ENCODE measurements around the gene PAFAH2.
A peak's percentile ranks its signal among the peaks of the same experiment; 100 is the strongest.

PAFAH2 gene

DNA sequence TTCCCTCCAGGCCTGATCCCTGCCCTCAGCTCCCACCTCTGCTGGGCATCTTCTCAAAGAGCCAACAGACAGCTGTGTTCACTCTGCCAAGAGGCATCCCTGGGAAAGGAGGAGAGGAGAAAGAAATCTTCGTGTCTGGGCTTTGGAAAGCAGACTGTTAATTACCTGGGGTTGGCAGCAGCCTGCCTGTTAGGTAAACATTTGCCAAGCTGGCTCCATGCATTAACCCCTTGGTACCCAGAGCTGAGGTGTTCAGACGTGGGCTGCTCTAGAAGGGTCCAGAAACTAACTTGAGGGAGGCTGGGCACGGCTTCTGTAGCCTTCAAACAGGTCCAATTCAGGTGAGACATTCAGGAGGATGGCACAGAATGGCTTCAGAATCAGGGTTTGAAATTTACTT, 15.0 kb upstream of the PAFAH2 start:
- H3K4me3 ChIP-seq (ENCODE audit: insufficient read depth, low read depth, low read length) = no peak overlapping the region

DNA sequence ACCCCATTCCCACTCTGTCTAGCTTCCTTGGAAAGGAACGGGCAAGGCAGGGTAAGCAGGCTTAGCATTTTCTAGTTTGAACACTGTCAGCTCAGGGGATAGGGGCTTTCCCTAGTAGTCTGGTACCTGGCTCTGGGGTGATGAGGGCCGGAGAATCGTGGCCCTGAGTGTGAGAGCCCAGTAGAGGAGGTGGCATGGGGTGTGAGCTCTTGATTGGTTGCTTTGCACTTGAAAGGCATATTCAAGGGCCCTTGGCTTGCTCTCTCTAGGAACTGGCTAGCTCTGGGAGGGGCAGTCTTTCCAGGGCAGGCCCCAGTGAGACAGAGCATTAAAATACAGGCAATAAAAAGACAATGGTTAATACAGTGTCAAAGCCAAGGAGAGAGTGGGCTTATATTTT, 13.0 kb upstream of the PAFAH2 start:
- Histone ChIP-seq H3K4me3 (ENCODE audit: insufficient read depth, low read depth, low read length) (no peak overlapping the region), H3K36me3 (ENCODE audit: control insufficient read depth, insufficient read depth, low read length) (no peaks in the 10 kb centered on the region), H3K27ac (ENCODE audit: insufficient read depth, low read depth, low read length, poor library complexity, severe bottlenecking) (no peak overlapping the region), H3K27me3 (ENCODE audit: control insufficient read depth, insufficient read depth, low read length, poor library complexity, severe bottlenecking) (no peaks in the 10 kb centered on the region), H3K9me3 (ENCODE audit: control insufficient read depth, low read length) (no peaks in the 10 kb centered on the region), H3K4me1 (ENCODE audit: control insufficient read depth, insufficient read depth, low read length) (no peaks in the 10 kb centered on the region)
- 53 to 54% methylated on average over 3 of the region's 3 CpGs for WGBS, 2 experiments

More for the DNA sequence above, 15.0 kb upstream of the PAFAH2 start:
- Histone ChIP-seq H3K9me3 (ENCODE audit: control insufficient read depth, low read length) (no peaks in the 10 kb centered on the region), H3K27me3 (ENCODE audit: control insufficient read depth, insufficient read depth, low read length, poor library complexity, severe bottlenecking) (no peaks in the 10 kb centered on the region), H3K4me1 (ENCODE audit: control insufficient read depth, insufficient read depth, low read length) (peaks cover 13% of the 10 kb centered on the region), H3K36me3 (ENCODE audit: control insufficient read depth, insufficient read depth, low read length) (no peaks in the 10 kb centered on the region), H3K27ac (ENCODE audit: insufficient read depth, low read depth, low read length, poor library complexity, severe bottlenecking) (no peak overlapping the region)
- WGBS, 2 experiments = 62 to 64% methylated on average over 3 of the region's 3 CpGs

DNA sequence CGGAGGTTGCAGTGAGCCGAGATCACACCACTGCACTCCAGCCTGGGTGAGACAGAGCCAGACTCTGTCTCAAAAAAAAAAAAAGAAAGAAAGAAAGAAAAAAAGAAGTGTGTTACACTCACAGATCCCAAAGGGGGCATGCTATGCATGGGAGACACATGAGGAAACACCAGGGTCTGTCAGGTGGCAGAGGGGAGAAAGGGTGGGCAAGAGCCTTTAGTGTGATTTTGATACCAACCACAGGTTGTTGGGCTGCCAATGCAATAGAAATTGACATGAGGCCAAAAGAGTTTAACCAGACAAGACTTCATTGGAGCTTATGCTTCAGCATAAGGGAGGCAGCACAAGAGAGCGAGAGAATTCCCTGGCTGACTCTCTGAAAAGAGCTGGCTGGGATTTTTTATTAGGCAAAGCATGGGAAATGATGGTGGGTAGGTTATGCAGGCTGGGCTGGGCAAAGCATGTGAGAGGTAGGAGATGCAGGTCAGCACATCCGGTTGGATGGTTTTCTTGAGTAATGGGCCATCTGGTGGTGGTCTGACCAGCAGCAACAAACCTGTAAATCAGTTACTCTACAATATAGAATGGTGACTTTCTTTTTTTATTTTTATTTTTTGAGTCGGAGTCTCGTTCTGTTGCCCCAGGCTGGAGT, 12.1 kb upstream of the PAFAH2 start:
- Histone ChIP-seq H3K36me3 (ENCODE audit: control insufficient read depth, insufficient read depth, low read length) (no peaks in the 10 kb centered on the region), H3K27me3 (ENCODE audit: control insufficient read depth, insufficient read depth, low read length, poor library complexity, severe bottlenecking) (no peaks in the 10 kb centered on the region), H3K4me3 (ENCODE audit: insufficient read depth, low read depth, low read length) (no peak overlapping the region), H3K9me3 (ENCODE audit: control insufficient read depth, low read length) (no peaks in the 10 kb centered on the region), H3K27ac (ENCODE audit: insufficient read depth, low read depth, low read length, poor library complexity, severe bottlenecking) (no peak overlapping the region), H3K4me1 (ENCODE audit: control insufficient read depth, insufficient read depth, low read length) (no peaks in the 10 kb centered on the region)
- WGBS, 2 experiments = 72 to 77% methylated on average over 6 of the region's 6 CpGs

DNA sequence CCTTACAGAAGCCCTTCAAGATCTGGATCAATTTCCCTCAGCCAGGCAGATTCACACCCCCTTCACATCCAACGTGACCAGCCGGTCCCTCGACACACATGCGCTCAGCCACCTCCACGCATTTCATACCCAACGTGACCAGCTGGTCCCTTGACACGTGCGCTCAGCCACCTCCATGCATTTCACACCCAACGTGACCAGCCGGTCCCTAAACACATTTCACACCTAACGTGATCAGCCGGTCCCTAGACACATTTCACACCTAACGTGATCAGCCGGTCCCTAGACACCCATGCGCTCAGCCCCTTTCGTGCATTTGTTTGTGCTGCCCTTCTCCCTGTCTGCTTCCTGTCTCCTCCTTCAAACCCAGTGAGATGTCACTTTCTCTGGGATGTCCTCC, 8.8 kb upstream of the PAFAH2 start:
- Histone ChIP-seq H3K4me1 (ENCODE audit: control insufficient read depth, insufficient read depth, low read length) (no peaks in the 10 kb centered on the region), H3K4me3 (ENCODE audit: insufficient read depth, low read depth, low read length) (no peak overlapping the region), H3K9me3 (ENCODE audit: control insufficient read depth, low read length) (no peaks in the 10 kb centered on the region), H3K27me3 (ENCODE audit: control insufficient read depth, insufficient read depth, low read length, poor library complexity, severe bottlenecking) (no peaks in the 10 kb centered on the region), H3K27ac (ENCODE audit: insufficient read depth, low read depth, low read length, poor library complexity, severe bottlenecking) (no peak overlapping the region), H3K36me3 (ENCODE audit: control insufficient read depth, insufficient read depth, low read length) (no peaks in the 10 kb centered on the region)
- 93 to 94% methylated on average over 16 of the region's 16 CpGs for WGBS, 2 experiments

DNA sequence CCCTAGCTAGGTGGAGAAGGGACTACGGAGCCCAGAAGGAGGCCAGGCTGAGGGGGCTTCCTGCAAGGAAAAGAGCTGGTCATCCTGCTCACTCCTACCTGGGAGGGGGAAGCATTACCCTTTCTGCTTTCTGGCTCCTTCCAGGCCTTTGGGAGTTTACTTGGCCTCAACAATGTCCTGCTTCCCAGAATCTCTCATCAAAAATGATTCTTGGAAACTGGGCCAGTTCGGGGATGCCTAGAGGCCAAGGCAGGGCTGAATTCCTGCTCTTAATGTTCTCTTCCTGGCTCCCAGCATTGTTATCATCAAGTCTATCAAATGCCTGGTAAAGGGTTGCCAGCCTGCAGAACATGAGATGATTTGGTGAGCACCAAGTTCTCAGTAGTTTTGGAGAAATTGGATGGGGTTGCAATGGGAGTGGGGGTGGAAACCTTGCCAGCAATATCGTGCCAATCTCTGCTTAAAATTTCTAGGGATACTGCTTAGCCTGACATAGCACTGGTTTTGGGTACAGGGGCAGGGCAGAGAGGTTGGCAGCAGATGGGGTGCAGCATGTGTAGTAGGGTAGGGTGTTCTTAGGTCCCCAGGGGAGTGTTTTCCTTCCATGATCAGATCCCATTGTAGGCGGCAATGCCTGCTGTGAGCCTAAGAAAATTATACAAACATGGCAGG, 7.7 kb upstream of the PAFAH2 start:
- H3K27me3 ChIP-seq (ENCODE audit: control insufficient read depth, insufficient read depth, low read length, poor library complexity, severe bottlenecking) = no peaks in the 10 kb centered on the region
- H3K27ac ChIP-seq (ENCODE audit: insufficient read depth, low read depth, low read length, poor library complexity, severe bottlenecking) = no peak overlapping the region
- H3K36me3 ChIP-seq (ENCODE audit: control insufficient read depth, insufficient read depth, low read length) = no peaks in the 10 kb centered on the region
- H3K4me3 ChIP-seq (ENCODE audit: insufficient read depth, low read depth, low read length) = no peak overlapping the region
- 90 to 91% methylated on average over 4 of the region's 4 CpGs for WGBS, 2 experiments
- no peaks in the 10 kb centered on the region for H3K4me1 ChIP-seq (ENCODE audit: control insufficient read depth, insufficient read depth, low read length)
- no peaks in the 10 kb centered on the region for H3K9me3 ChIP-seq (ENCODE audit: control insufficient read depth, low read length)

DNA sequence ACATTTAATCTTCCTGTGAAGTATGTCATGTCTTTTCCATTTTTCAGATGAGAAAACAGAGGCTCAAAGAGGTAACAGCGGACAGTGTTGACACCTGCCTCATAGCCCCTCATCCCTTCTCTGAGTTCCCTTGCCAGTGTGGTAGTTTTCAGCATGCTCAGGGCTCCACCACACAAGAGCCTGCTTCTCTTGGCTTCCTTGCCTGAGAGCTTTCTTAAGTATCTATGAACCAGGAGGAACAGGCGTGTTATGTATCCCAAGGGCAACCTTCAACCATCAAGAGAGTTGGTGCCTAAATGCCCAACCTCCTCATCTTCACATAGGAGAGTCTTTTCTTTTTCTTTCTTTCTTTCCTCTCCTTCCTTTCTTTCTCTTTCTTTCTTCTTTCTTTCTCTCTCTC, 5.9 kb upstream of the PAFAH2 start:
- Histone ChIP-seq H3K27ac (ENCODE audit: insufficient read depth, low read depth, low read length, poor library complexity, severe bottlenecking) (no peak overlapping the region), H3K36me3 (ENCODE audit: control insufficient read depth, insufficient read depth, low read length) (no peaks in the 10 kb centered on the region), H3K9me3 (ENCODE audit: control insufficient read depth, low read length) (no peaks in the 10 kb centered on the region), H3K4me3 (ENCODE audit: insufficient read depth, low read depth, low read length) (no peak overlapping the region), H3K27me3 (ENCODE audit: control insufficient read depth, insufficient read depth, low read length, poor library complexity, severe bottlenecking) (no peaks in the 10 kb centered on the region), H3K4me1 (ENCODE audit: control insufficient read depth, insufficient read depth, low read length) (peaks cover 3% of the 10 kb centered on the region)
- 89 to 95% methylated on average over 2 of the region's 2 CpGs for WGBS, 2 experiments

DNA sequence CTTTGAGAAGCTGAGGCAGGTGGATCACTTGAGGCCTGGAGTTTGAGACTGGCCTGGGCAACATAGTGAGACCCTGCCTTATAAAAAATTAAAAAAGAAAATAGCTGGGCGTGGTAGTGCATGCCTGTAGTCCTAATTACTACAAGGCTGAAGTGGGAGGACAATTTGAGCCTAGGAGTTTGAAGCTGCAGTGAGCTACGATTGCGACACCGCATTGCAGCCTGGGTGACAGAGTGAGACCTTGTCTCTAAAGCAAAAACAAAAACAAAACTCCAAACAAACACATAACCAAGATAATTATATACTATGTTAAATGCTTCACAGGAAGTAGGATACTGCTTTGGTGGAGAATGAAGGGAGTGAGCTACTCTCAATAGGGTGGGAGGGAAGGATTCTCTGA, 5.4 kb upstream of the PAFAH2 start:
- WGBS, 2 experiments = 83 to 91% methylated on average over 3 to 4 of the region's 4 CpGs
- Histone ChIP-seq H3K27ac (ENCODE audit: insufficient read depth, low read depth, low read length, poor library complexity, severe bottlenecking) (no peak overlapping the region), H3K36me3 (ENCODE audit: control insufficient read depth, insufficient read depth, low read length) (no peaks in the 10 kb centered on the region)

DNA sequence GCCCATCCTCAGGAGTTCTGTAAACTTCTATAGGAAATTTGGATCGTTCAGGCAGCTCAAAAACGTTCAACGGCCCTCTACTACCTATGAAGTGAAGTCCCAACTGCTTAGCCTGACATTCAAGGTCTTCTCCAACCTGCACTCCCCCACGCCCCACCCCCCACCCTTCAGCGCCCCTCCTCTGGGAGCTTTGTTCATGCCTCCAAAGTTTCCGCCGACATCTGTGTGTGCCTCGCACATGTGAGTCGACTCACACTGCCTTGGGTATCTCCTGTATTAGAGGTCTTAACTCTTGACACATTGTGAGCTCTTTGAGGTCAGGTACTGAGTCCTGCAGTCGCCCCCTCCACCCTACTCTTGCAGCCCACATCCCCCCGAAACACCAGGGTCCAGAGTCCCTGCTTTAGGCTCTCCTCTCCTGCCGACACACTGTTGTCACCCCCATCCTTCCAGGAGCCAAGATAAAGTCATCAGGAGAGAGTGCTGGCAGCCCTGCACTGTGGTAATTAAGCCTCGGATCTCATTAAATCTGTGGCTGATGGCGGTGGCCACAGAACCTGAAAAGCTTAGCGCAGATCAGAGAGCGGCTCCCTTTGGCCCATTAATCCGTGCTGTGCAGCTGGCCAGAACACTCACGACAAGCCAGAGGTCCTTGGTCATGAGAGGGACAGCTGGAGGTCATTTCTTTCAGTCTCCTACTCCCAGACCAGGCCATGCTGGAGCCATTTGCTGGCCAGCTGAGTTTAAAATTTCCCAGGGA, 1.4 kb upstream of the PAFAH2 start:
- Histone ChIP-seq H3K9me3 (ENCODE audit: control insufficient read depth, low read length) (no peaks in the 10 kb centered on the region), H3K27me3 (ENCODE audit: control insufficient read depth, insufficient read depth, low read length, poor library complexity, severe bottlenecking) (no peaks in the 10 kb centered on the region), H3K4me1 (ENCODE audit: control insufficient read depth, insufficient read depth, low read length) (peaks cover 9% of the 10 kb centered on the region), H3K36me3 (ENCODE audit: control insufficient read depth, insufficient read depth, low read length) (no peaks in the 10 kb centered on the region), H3K27ac (ENCODE audit: insufficient read depth, low read depth, low read length, poor library complexity, severe bottlenecking) (no peak overlapping the region), H3K4me3 (ENCODE audit: insufficient read depth, low read depth, low read length) (no peak overlapping the region)
- 89 to 91% methylated on average over 18 of the region's 18 CpGs for WGBS, 2 experiments

More for the DNA sequence above, 5.4 kb upstream of the PAFAH2 start:
- Histone ChIP-seq H3K4me3 (ENCODE audit: insufficient read depth, low read depth, low read length) (no peak overlapping the region), H3K27me3 (ENCODE audit: control insufficient read depth, insufficient read depth, low read length, poor library complexity, severe bottlenecking) (no peaks in the 10 kb centered on the region), H3K4me1 (ENCODE audit: control insufficient read depth, insufficient read depth, low read length) (peaks cover 8% of the 10 kb centered on the region), H3K9me3 (ENCODE audit: control insufficient read depth, low read length) (no peaks in the 10 kb centered on the region)

DNA sequence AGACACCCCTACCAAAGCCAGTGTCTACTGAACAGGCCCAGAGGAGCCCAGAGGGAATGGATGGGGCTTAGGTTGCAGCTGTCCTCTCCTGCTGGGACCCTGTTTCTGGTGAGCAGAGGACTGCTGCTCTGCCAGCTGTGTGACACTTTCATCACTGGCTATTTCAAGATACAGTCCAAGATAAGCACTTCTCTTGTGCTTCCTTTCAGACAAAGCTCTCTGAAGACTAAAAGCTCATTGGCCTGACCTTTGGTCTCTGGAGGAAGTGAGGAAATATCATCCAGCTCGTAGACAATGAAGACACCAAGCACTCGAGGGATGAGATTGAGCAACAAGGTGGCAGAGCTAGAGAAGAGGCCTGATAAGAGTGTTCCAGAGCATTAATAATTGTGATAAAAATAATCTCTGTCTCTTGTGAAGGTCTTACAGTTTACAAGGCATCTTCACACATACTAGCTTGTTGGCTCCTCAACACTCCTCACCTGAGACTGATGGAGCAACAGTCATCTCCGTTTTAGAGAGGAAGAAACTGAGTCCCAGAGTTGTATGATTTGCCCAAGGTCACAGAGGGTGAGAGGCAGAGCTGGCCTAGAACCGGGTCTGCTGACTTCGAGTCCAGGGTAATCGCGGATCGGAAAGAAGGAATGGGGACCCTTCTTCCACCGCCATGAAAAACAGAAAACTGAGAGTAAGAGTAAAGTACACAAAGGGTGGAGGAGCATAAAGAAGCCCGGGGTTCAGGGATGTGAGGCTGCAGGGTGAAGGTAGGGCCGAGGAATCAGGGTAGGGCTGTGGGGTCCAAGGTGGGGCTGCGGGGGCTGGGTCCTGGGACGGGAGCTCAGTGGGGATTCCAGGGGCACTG, 666 bp downstream of the PAFAH2 start:
- H3K27me3 ChIP-seq (ENCODE audit: control insufficient read depth, insufficient read depth, low read length, poor library complexity, severe bottlenecking) = no peaks in the 10 kb centered on the region
- peaks cover 9% of the 10 kb centered on the region for H3K4me1 ChIP-seq (ENCODE audit: control insufficient read depth, insufficient read depth, low read length)
- H3K27ac ChIP-seq (ENCODE audit: insufficient read depth, low read depth, low read length, poor library complexity, severe bottlenecking) = peak overlapping the region; percentile 58
- H3K36me3 ChIP-seq (ENCODE audit: control insufficient read depth, insufficient read depth, low read length) = no peaks in the 10 kb centered on the region
- peak overlapping the region; percentile 69 for H3K4me3 ChIP-seq (ENCODE audit: insufficient read depth, low read depth, low read length)
- WGBS, 2 experiments = 23 to 24% methylated on average over 13 of the region's 13 CpGs
- no peaks in the 10 kb centered on the region for H3K9me3 ChIP-seq (ENCODE audit: control insufficient read depth, low read length)
